Right atrium auricular region (tissue), 2 donors: Measurements from ENCODE around the gene SLAMF1. TPM values are rescaled to one million over a fixed set of nuclear protein-coding genes. Genes with fewer than 3 reads are reported as not detected.
A peak's percentile ranks its signal among the peaks of the same experiment; 100 is the strongest.

Source experiments
- DNase-seq: peaks from one replicate; pipeline ENCODE4 v3.0.0-alpha.2; 2019; ENCODE audit warnings: low spot score
- H3K27ac ChIP-seq, 2 donors: fragments of 200-600 bp; sonication (generic); 1 replicate in 1 of 2; 2 replicates in 1 of 2; pipeline ENCODE4 v1.5.1; 2016 to 2019
- H3K27me3 ChIP-seq, 2 donors: fragments of 200-600 bp; sonication (generic); one replicate each; pipeline versions ENCODE4 v1.5.1 to v1.6.0; 2017 to 2019
- H3K36me3 ChIP-seq: fragments of 200-600 bp; sonication (generic); one replicate; pipeline ENCODE4 v1.5.1; 2016
- H3K4me1 ChIP-seq, 2 donors: fragments of 200-600 bp; sonication (generic); one replicate each; pipeline versions ENCODE4 v1.5.1 to v1.6.0; 2017 to 2019
- H3K4me3 ChIP-seq, 2 donors: fragments of 200-600 bp; sonication (generic); 1 replicate in 1 of 2; 2 replicates in 1 of 2; pipeline ENCODE4 v1.5.1; 2017 to 2019; ENCODE audit warnings: mild to moderate bottlenecking in 1 of 2, moderate library complexity in 1 of 2
- H3K9me3 ChIP-seq, 2 donors: fragments of 200-600 bp; sonication (generic); one replicate each; pipeline ENCODE4 v1.5.1; 2019
- total RNA-seq, 2 donors: library from RNA; depleted of rRNA; stranded (reverse); fragments of >200 nt; gene quantifications; one replicate each; pipeline ENCODE4 v1.1.0, GENCODE V29; 2016
- TF ChIP-seq, protein P1 (sequence below), 2 donors: fragments of 200-600 bp; sonication (generic); IDR thresholded peaks; one replicate each; pipeline ENCODE4 v1.5.1; 2019; ENCODE audit warnings: antibody characterized with exemption in 2 of 2

SLAMF1 gene
- total RNA-seq, 2 donors from 2014 or later = 0.11 to 0.31 TPM

DNA sequence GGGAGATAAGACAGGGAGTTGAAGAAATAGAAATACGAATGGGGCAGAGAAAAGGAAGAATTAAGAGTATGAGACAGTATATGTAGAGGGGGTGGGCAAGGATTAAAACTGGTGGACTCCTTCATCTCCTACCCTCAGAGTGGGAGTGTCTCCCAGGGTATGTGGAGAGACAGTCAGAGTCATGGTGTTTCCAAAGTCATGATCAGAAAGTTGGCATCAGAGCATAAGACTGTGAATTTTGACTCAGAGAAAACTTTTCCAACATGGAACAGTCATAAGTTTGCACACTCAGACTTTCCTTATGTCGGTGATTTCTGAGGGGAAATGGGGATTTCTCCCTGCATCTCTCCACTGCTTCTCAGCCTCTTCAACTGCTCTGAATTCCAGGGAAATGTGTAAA, 70.0 kb downstream of the SLAMF1 start:
- H3K27me3 ChIP-seq = no peaks in the 10 kb centered on the region
- no peaks in the 10 kb centered on the region for H3K4me1 ChIP-seq
- H3K4me3 ChIP-seq = no peak overlapping the region
- no peaks in the 10 kb centered on the region for H3K36me3 ChIP-seq
- H3K9me3 ChIP-seq = no peaks in the 10 kb centered on the region
- H3K27ac ChIP-seq = no peak overlapping the region
- TF ChIP-seq, protein P1, sequence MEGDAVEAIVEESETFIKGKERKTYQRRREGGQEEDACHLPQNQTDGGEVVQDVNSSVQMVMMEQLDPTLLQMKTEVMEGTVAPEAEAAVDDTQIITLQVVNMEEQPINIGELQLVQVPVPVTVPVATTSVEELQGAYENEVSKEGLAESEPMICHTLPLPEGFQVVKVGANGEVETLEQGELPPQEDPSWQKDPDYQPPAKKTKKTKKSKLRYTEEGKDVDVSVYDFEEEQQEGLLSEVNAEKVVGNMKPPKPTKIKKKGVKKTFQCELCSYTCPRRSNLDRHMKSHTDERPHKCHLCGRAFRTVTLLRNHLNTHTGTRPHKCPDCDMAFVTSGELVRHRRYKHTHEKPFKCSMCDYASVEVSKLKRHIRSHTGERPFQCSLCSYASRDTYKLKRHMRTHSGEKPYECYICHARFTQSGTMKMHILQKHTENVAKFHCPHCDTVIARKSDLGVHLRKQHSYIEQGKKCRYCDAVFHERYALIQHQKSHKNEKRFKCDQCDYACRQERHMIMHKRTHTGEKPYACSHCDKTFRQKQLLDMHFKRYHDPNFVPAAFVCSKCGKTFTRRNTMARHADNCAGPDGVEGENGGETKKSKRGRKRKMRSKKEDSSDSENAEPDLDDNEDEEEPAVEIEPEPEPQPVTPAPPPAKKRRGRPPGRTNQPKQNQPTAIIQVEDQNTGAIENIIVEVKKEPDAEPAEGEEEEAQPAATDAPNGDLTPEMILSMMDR (IDR thresholded peaks at IDR 0.05) = no peak
- DNase-seq = no peak

DNA sequence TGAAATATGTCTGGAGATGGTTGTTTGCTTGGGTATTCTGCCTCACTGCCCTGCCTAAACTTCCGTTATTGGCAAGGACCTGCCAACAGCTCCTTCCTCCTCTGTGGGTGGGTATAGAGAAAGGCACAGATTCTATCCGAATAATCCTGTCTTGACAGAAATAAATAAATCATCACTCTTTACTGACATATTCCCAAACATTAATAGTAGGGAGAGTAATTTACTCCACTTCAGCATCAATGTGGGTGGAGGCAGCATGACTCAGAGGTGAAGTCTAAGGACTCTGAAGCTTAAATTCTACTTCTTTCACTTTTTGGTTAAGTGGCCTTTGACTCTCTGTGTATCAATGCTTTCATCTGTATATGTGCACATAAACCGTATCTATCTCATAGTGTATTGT, 70.5 kb downstream of the SLAMF1 start:
- H3K9me3 ChIP-seq = no peaks in the 10 kb centered on the region
- H3K27ac ChIP-seq = no peak overlapping the region
- H3K4me3 ChIP-seq = no peak overlapping the region
- TF ChIP-seq, protein P1 (IDR thresholded peaks at IDR 0.05) = no peak
- no peaks in the 10 kb centered on the region for H3K4me1 ChIP-seq
- no peaks in the 10 kb centered on the region for H3K27me3 ChIP-seq
- no peaks in the 10 kb centered on the region for H3K36me3 ChIP-seq
- no peak for DNase-seq

DNA sequence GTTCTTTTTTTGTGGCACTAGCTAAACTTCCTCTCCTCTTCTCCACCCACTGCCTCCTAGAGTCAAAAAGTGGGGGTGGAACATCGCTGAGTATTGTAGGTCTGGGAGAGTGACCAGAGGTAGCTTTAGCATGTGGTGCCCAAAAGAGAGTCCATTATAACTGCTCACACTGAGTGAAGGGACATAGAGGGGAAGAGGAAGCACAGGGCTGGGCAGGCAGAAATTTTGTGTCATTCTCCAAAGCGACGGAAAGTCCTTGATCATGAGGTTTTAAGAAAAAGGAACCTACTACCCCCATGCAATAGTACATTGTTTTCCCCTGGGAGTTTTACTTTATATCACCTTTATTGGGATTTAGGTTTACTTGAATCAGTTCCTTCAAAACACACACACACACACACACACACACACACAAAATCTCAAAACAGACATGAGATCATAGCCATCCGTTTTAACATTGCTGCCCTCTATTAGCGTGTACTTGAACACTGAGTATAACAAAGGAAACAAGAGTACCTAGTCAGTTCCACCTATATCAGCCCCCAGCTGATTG, 71.7 kb downstream of the SLAMF1 start:
- Histone ChIP-seq H3K36me3 (no peaks in the 10 kb centered on the region), H3K27ac (peak overlapping the region in 1 of 2 donors; percentile 18), H3K4me3 (no peak overlapping the region), H3K9me3 (no peaks in the 10 kb centered on the region), H3K4me1 (no peaks in the 10 kb centered on the region), H3K27me3 (no peaks in the 10 kb centered on the region)
- TF ChIP-seq, protein P1 (IDR thresholded peaks at IDR 0.05) = no peak
- DNase-seq = no peak

DNA sequence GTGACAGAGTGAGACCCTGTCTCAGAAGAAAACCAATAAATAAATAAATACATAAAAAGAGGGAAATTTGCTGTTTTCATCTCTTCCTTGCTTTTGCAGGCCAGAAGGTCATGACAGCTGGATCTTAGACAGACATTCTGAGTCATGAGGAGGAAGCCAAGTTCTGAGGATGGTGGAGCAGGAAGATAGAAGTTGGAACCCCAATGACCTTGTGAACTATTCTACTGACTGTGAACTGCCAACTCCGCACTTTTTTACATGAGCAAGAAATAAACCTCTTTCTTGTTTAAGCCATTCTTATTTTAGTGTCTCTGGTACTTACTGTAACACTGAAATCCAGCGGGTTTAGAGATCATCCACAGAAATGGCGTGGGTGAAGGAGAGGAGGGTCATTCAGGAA, 76.0 kb downstream of the SLAMF1 start:
- no peaks in the 10 kb centered on the region for H3K36me3 ChIP-seq
- DNase-seq = no peak
- no peak overlapping the region for H3K27ac ChIP-seq
- TF ChIP-seq, protein P1 (IDR thresholded peaks at IDR 0.05) = no peak
- H3K9me3 ChIP-seq = no peaks in the 10 kb centered on the region
- H3K27me3 ChIP-seq = no peaks in the 10 kb centered on the region
- H3K4me1 ChIP-seq = no peaks in the 10 kb centered on the region
- H3K4me3 ChIP-seq = no peak overlapping the region

DNA sequence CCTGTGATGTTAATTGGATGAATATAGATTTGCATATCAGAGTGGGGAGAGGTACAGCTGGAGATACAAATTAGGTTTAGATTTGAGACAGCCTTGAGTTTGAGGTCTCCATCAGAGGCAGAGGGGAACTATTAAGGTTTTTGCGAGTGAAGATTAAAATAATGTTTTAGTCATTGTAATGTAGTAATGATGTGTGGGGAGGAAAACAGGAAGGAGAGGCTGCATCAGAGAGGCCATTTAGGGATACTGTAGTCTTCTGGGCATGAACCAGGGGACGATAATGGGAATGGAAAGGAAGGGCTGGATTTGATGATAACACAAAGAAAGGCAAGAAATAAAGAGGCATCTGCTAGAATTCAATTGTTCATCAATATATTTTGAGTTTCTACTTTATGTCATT, 77.0 kb downstream of the SLAMF1 start:
- Histone ChIP-seq H3K27ac (no peak overlapping the region), H3K36me3 (no peaks in the 10 kb centered on the region), H3K9me3 (no peaks in the 10 kb centered on the region), H3K27me3 (no peaks in the 10 kb centered on the region), H3K4me1 (no peaks in the 10 kb centered on the region), H3K4me3 (no peak overlapping the region)
- TF ChIP-seq, protein P1 (IDR thresholded peaks at IDR 0.05) = no peak
- DNase-seq = no peak
